Gastrocnemius medialis (tissue), 4 donors: ENCODE measurements around the gene CNTF. TPM values are rescaled to one million over a fixed set of nuclear protein-coding genes. Genes with fewer than 3 reads are reported as not detected.

Experiments
- ATAC-seq, 2 donors: fragments of 150-250 bp; one replicate each; pipeline ENCODE4 v1.9.1; 2016
- DNase-seq, 2 donors: peaks; one replicate each; pipeline ENCODE4 v3.0.0-alpha.2; 2019
- H3K27ac ChIP-seq, 4 donors: fragments of 200-600 bp; sonication (generic); 1 replicate in 1 of 4; 2 replicates in 3 of 4; pipeline ENCODE4 v1.5.1; 2016 to 2018; ENCODE audit warnings: mild to moderate bottlenecking in 2 of 4, moderate library complexity in 1 of 4
- H3K27me3 ChIP-seq, 3 donors: fragments of 200-600 bp; sonication (generic) in 2 of 3; 1 replicate in 1 of 3; 2 replicates in 2 of 3; pipeline versions ENCODE4 v1.5.1 to v1.6.0; 2016 to 2019; ENCODE audit warnings: mild to moderate bottlenecking in 1 of 3, moderate library complexity in 1 of 3
- H3K36me3 ChIP-seq, 2 donors: fragments of 200-600 bp; sonication (generic) in 1 of 2; one replicate each; pipeline ENCODE4 v1.5.1; 2017 to 2018
- H3K4me1 ChIP-seq, 2 donors: fragments of 200-600 bp; sonication (generic) in 1 of 2; one replicate each; pipeline ENCODE4 v1.5.1; 2016 to 2017; ENCODE audit warnings: mild to moderate bottlenecking in 2 of 2
- H3K4me3 ChIP-seq, 4 donors: fragments of 200-600 bp; sonication (generic) in 3 of 4; 1 replicate in 1 of 4; 2 replicates in 3 of 4; pipeline ENCODE4 v1.5.1; 2016 to 2019; ENCODE audit warnings: mild to moderate bottlenecking in 2 of 4
- H3K9me3 ChIP-seq, 3 donors: fragments of 200-600 bp; sonication (generic) in 2 of 3; 1 replicate in 1 of 3; 2 replicates in 2 of 3; pipeline ENCODE4 v1.5.1; 2016 to 2019
- POLR2A ChIP-seq, 2 donors: fragments of 450-650 bp; IDR thresholded peaks; one replicate each; pipeline ENCODE4 v1.6.1; 2017; ENCODE audit warnings: antibody characterized with exemption in 2 of 2, mild to moderate bottlenecking in 2 of 2, moderate library complexity in 2 of 2
- in situ Hi-C, 4 donors: fragments of 200-750 bp; cut with MboI; loops; one replicate each; pipeline versions ENCODE4 v1.15.0 to v1.8.0; 2017; ENCODE audit warnings: low sequenced_read_pairs in 4 of 4
- intact Hi-C: fragments of 100-400 bp; cut with DNase I; formaldehyde crosslinking; loops from one replicate; pipeline ENCODE4 v1.15.1; 2023; ENCODE audit warnings: low total_unique reads
- total RNA-seq, 4 donors: library from RNA; depleted of rRNA; stranded (reverse); fragments of >200 nt; gene quantifications; one replicate each; pipeline versions ENCODE4 v1.1.0 to v1.2.3, GENCODE V29; 2016
- TF ChIP-seq, protein P1 (sequence below), 5 experiments: fragments of 450-650 bp in 3 of 5; fragments of 200-600 bp in 2 of 5; sonication (generic) in 2 of 5; IDR thresholded peaks in 4 of 5; conservative IDR thresholded peaks in 1 of 5; 1 replicate in 4 of 5; 2 replicates in 1 of 5; pipeline ENCODE4 v1.5.1; 2016 to 2019; ENCODE audit warnings: antibody characterized with exemption in 5 of 5, mild to moderate bottlenecking in 3 of 5, moderate library complexity in 3 of 5

Gene CNTF
- total RNA-seq, 4 donors from 2014 or later = 3.2 to 8.5 (median 4.0) TPM

GRCh38 chr11:58674609-58675008, 52.1 kb downstream of the CNTF start:
- H3K27me3 ChIP-seq = no peaks in the 10 kb centered on the region
- ATAC-seq (no peak), DNase-seq (no peak)
- no peak for TF ChIP-seq POLR2A (IDR thresholded peaks at IDR 0.05)
- TF ChIP-seq, protein P1, sequence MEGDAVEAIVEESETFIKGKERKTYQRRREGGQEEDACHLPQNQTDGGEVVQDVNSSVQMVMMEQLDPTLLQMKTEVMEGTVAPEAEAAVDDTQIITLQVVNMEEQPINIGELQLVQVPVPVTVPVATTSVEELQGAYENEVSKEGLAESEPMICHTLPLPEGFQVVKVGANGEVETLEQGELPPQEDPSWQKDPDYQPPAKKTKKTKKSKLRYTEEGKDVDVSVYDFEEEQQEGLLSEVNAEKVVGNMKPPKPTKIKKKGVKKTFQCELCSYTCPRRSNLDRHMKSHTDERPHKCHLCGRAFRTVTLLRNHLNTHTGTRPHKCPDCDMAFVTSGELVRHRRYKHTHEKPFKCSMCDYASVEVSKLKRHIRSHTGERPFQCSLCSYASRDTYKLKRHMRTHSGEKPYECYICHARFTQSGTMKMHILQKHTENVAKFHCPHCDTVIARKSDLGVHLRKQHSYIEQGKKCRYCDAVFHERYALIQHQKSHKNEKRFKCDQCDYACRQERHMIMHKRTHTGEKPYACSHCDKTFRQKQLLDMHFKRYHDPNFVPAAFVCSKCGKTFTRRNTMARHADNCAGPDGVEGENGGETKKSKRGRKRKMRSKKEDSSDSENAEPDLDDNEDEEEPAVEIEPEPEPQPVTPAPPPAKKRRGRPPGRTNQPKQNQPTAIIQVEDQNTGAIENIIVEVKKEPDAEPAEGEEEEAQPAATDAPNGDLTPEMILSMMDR (IDR thresholded peaks at IDR 0.05 in 4 of 5, conservative IDR thresholded peaks at IDR 0.05 in 1 of 5) = no peak
- H3K36me3 ChIP-seq = no peaks in the 10 kb centered on the region
- H3K27ac ChIP-seq = no peak overlapping the region
- in situ Hi-C loops (loop anchor here (10.0 to 25.0 kb wide), 3 partner anchors 100 to 488 kb away; partner anchors contain the start of genes FAM111A (in 2 of the 4), LPXN (in 2 of the 4), ZFP91 (in 2 of the 4) and DTX4 (in 1 of the 4)), intact Hi-C loops (loop anchor here (1.0 to 2.0 kb wide), 2 partner anchors 20 to 97 kb away; no protein-coding TSS in a partner anchor)
- H3K4me1 ChIP-seq = no peaks in the 10 kb centered on the region
- H3K4me3 ChIP-seq = no peak overlapping the region
- no peaks in the 10 kb centered on the region for H3K9me3 ChIP-seq

Other genes with a start within 250 kb of the CNTF start
- not detected for gene OR5B3, start 215.8 kb upstream of the CNTF start, total RNA-seq
- not detected for gene OR5B2, start 194.5 kb upstream of the CNTF start, total RNA-seq
- not detected for gene OR5B12, start 180.4 kb upstream of the CNTF start, total RNA-seq
- gene OR5B21, start 114.6 kb upstream of the CNTF start, total RNA-seq = not detected
- gene LPXN, start 46.8 kb upstream of the CNTF start, total RNA-seq = 1 to 10 TPM; 1.0 to 2.2 (median 1.9) TPM
- 10 to 100 TPM; 59.0 to 94.7 (median 90.6) TPM for gene ZFP91, start 43.6 kb upstream of the CNTF start, total RNA-seq
- under 1 TPM in 2 of 4 donors, not detected in 2; 0.23 to 0.24 TPM for gene GLYAT, start 109.3 kb downstream of the CNTF start, total RNA-seq
- not detected for gene GLYATL2, start 222.0 kb downstream of the CNTF start, total RNA-seq